ENCODE results near the gene CRABP2. TPM values are rescaled to one million over a fixed set of nuclear protein-coding genes. Genes with fewer than 3 reads are reported as not detected.
A peak's percentile ranks its signal among the peaks of the same experiment; 100 is the strongest.

Gene CRABP2
- total RNA-seq, 1 experiment from 2014 or later: 209 TPM

DNA sequence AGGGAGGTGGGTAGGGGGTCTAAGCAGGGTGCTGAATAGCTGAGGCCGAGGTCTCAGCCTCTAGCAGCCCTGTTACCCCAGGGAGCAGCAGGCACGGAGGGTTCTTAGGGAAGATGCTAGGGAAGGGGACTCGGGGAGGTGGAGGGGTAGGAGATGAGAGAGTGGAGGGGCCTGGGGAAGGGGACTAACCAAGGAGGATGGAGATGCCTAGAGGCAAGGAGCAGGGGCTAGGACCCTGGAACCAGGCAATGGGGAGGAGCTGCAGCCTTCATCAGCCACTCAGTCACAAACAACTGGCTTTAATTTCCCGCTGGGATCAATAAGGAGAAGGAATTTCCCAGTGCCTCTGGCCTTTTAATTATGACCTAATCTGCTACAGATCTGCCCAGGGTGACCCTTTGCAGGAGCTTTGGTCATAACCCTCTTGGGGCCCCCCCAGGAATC lies 2.9 kb upstream of the CRABP2 start:
- H2AFZ ChIP-seq (ENCODE audit: low read depth, low read length, poor library complexity, severe bottlenecking): no peak overlapping the region
- POLR2A ChIA-PET: interaction anchor here (1.3 kb wide), 1 partner anchor 19 kb away, joined by 4 read pairs; no protein-coding TSS in a partner anchor
- peaks cover 17% of the 10 kb centered on the region for H3K79me2 ChIP-seq (ENCODE audit: insufficient read depth, low read length)
- peak overlapping the region; percentile 85 for H3K4me2 ChIP-seq (ENCODE audit: low read length)
- no peaks in the 10 kb centered on the region for H4K20me1 ChIP-seq (ENCODE audit: insufficient read depth)
- peak overlapping the region; percentile 66 for H3K27ac ChIP-seq (ENCODE audit: low read depth, low read length)
- no peaks in the 10 kb centered on the region for H3K9me2 ChIP-seq (ENCODE audit: insufficient read depth)
- ATAC-seq: no peak
- BruUV-seq (replicated peaks): no TSS peak
- H3K4me3 ChIP-seq (replicated peaks in 1 of 2; ENCODE audit: low read depth in 1 of 2, low read length in 2 of 2): no peak overlapping the region
- TF ChIP-seq, protein P1, sequence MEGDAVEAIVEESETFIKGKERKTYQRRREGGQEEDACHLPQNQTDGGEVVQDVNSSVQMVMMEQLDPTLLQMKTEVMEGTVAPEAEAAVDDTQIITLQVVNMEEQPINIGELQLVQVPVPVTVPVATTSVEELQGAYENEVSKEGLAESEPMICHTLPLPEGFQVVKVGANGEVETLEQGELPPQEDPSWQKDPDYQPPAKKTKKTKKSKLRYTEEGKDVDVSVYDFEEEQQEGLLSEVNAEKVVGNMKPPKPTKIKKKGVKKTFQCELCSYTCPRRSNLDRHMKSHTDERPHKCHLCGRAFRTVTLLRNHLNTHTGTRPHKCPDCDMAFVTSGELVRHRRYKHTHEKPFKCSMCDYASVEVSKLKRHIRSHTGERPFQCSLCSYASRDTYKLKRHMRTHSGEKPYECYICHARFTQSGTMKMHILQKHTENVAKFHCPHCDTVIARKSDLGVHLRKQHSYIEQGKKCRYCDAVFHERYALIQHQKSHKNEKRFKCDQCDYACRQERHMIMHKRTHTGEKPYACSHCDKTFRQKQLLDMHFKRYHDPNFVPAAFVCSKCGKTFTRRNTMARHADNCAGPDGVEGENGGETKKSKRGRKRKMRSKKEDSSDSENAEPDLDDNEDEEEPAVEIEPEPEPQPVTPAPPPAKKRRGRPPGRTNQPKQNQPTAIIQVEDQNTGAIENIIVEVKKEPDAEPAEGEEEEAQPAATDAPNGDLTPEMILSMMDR (IDR thresholded peaks at IDR 0.05 in 2 of 3, conservative IDR thresholded peaks at IDR 0.05 in 1 of 3; ENCODE audit: borderline replicate concordance in 1 of 3, insufficient read depth in 1 of 3, low read depth in 2 of 3, low read length in 2 of 3): no peak
- TF ChIP-seq TCF7L2 (IDR thresholded peaks at IDR 0.05; ENCODE audit: borderline replicate concordance, extremely low read depth, insufficient read depth, insufficient read length) (no peak), EGR1 (IDR thresholded peaks at IDR 0.05; ENCODE audit: low read depth) (no peak), RAD21 (IDR thresholded peaks at IDR 0.05; ENCODE audit: low read depth) (no peak), POLR2AphosphoS5 (IDR thresholded peaks at IDR 0.05; ENCODE audit: low read depth, low read length) (no peak), EZH2phosphoT487 (IDR thresholded peaks at IDR 0.05; ENCODE audit: borderline replicate concordance) (no peak), FOSL1 (IDR thresholded peaks at IDR 0.05; ENCODE audit: low read depth) (no peak), ELF1 (IDR thresholded peaks at IDR 0.05; ENCODE audit: borderline replicate concordance, low read depth) (no peak), YY1 (IDR thresholded peaks at IDR 0.05; ENCODE audit: extremely low read depth, insufficient replicate concordance, low read depth, low read length) (no peak), SRF (IDR thresholded peaks at IDR 0.05; ENCODE audit: low read depth) (no peak), JUND (IDR thresholded peaks at IDR 0.05) (no peak), CBX3 (IDR thresholded peaks at IDR 0.05; ENCODE audit: low read depth) (no peak), SIN3A (IDR thresholded peaks at IDR 0.05; ENCODE audit: low read depth) (no peak), ZNF274 (IDR thresholded peaks at IDR 0.05; ENCODE audit: low read depth, low read length) (no peak), CEBPB (IDR thresholded peaks at IDR 0.05; ENCODE audit: low read depth) (no peak), ZFX (IDR thresholded peaks at IDR 0.05) (no peak)
- TF ChIP-seq, protein P2, sequence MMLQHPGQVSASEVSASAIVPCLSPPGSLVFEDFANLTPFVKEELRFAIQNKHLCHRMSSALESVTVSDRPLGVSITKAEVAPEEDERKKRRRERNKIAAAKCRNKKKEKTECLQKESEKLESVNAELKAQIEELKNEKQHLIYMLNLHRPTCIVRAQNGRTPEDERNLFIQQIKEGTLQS (IDR thresholded peaks at IDR 0.05): no peak
- TF ChIP-seq, protein P3, sequence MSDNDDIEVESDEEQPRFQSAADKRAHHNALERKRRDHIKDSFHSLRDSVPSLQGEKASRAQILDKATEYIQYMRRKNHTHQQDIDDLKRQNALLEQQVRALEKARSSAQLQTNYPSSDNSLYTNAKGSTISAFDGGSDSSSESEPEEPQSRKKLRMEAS (IDR thresholded peaks at IDR 0.05): no peak
- TF ChIP-seq, protein P4, sequence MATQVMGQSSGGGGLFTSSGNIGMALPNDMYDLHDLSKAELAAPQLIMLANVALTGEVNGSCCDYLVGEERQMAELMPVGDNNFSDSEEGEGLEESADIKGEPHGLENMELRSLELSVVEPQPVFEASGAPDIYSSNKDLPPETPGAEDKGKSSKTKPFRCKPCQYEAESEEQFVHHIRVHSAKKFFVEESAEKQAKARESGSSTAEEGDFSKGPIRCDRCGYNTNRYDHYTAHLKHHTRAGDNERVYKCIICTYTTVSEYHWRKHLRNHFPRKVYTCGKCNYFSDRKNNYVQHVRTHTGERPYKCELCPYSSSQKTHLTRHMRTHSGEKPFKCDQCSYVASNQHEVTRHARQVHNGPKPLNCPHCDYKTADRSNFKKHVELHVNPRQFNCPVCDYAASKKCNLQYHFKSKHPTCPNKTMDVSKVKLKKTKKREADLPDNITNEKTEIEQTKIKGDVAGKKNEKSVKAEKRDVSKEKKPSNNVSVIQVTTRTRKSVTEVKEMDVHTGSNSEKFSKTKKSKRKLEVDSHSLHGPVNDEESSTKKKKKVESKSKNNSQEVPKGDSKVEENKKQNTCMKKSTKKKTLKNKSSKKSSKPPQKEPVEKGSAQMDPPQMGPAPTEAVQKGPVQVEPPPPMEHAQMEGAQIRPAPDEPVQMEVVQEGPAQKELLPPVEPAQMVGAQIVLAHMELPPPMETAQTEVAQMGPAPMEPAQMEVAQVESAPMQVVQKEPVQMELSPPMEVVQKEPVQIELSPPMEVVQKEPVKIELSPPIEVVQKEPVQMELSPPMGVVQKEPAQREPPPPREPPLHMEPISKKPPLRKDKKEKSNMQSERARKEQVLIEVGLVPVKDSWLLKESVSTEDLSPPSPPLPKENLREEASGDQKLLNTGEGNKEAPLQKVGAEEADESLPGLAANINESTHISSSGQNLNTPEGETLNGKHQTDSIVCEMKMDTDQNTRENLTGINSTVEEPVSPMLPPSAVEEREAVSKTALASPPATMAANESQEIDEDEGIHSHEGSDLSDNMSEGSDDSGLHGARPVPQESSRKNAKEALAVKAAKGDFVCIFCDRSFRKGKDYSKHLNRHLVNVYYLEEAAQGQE (IDR thresholded peaks at IDR 0.05; ENCODE audit: low read depth): no peak
- TF ChIP-seq, protein P5, sequence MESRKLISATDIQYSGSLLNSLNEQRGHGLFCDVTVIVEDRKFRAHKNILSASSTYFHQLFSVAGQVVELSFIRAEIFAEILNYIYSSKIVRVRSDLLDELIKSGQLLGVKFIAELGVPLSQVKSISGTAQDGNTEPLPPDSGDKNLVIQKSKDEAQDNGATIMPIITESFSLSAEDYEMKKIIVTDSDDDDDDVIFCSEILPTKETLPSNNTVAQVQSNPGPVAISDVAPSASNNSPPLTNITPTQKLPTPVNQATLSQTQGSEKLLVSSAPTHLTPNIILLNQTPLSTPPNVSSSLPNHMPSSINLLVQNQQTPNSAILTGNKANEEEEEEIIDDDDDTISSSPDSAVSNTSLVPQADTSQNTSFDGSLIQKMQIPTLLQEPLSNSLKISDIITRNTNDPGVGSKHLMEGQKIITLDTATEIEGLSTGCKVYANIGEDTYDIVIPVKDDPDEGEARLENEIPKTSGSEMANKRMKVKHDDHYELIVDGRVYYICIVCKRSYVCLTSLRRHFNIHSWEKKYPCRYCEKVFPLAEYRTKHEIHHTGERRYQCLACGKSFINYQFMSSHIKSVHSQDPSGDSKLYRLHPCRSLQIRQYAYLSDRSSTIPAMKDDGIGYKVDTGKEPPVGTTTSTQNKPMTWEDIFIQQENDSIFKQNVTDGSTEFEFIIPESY (IDR thresholded peaks at IDR 0.05; ENCODE audit: extremely low read depth, insufficient replicate concordance, low read length): no peak
- CTCF ChIA-PET: interaction anchor here (0.9 to 14.7 kb wide), 4 partner anchors 10 to 151 kb away, joined by 3 to 310 read pairs (median 31); partner anchors contain the start of genes ISG20L2 and METTL25B
- peaks cover 87 to 100% of the 10 kb centered on the region in 2 experiments for H3K4me1 ChIP-seq (ENCODE audit: control insufficient read depth in 1 of 2, insufficient read depth in 2 of 2, low read length in 2 of 2)
- no peaks in the 10 kb centered on the region for H3K9me3 ChIP-seq (ENCODE audit: control insufficient read depth in 1 of 2, insufficient read depth in 1 of 2, low read depth in 1 of 2, low read length in 2 of 2)
- RAD21 ChIA-PET (ENCODE audit: low non-redundant PET in 1 of 2, low total read pairs in 2 of 2, uncharacterized antibody in 2 of 2, unreplicated experiment in 2 of 2): interaction anchor here (0.9 to 1.6 kb wide), 2 partner anchors 18 kb away, joined by 3 to 5 read pairs; no protein-coding TSS in a partner anchor
- H3K36me3 ChIP-seq (ENCODE audit: control insufficient read depth in 1 of 2, insufficient read depth in 2 of 2, low read length in 2 of 2): no peaks in the 10 kb centered on the region
- intact Hi-C loops (cut with micrococcal nuclease): no loop called here
- H3K27me3 ChIP-seq (ENCODE audit: insufficient read depth, low read length): no peaks in the 10 kb centered on the region
- H3K9ac ChIP-seq (ENCODE audit: low read length): peak overlapping the region; percentile 37
- no peak for DNase-seq (ENCODE audit: low read depth, low spot score)

Data from HCT116 (cell line).